Activated T-cell treated with anti-CD3 and anti-CD28 coated beads for 1 hour (primary cell): Measurements from ENCODE around the gene GNL2.
A peak's percentile ranks its signal among the peaks of the same experiment; 100 is the strongest.
"Not testable (repeated sequence)": the region's sequence is repeated elsewhere in the genome, so short reads cannot be mapped to it uniquely, and the experiment has no call there.

ENCODE experiments used
- DNase-seq: peaks from one replicate; pipeline ENCODE4 v3.0.0-alpha.2; 2020; ENCODE audit warnings: low read depth

Gene GNL2

GRCh38 chr1:37559080-37559479, 36.7 kb downstream of the GNL2 start:
- DNase-seq = no peak

- DNase-seq = no peak
Measured at GRCh38 chr1:37558411-37558810, 37.3 kb downstream of the GNL2 start.

- DNase-seq = no peak
Measured at GRCh38 chr1:37557402-37557801, 38.3 kb downstream of the GNL2 start.

GRCh38 chr1:37556712-37557196, 39.0 kb downstream of the GNL2 start, which contains the start of gene DNALI1:
Gene DNALI1, plus strand, starts transcription at chr1:37556940. Its CDS starts 55 bp downstream, at chr1:37556995.
- no peak for DNase-seq

- peak; percentile 81 for DNase-seq
Measured at GRCh38 chr1:37553927-37554808, 41.6 kb downstream of the GNL2 start, which contains the start of gene SNIP1. Gene SNIP1, minus strand, starts transcription at chr1:37554293. Its CDS starts 64 bp downstream, at chr1:37554229.

GRCh38 chr1:37553598-37553926, 42.2 kb downstream of the GNL2 start:
- no peak for DNase-seq

GRCh38 chr1:37549341-37549740, 46.4 kb downstream of the GNL2 start:
- DNase-seq = no peak

- DNase-seq = no peak
Measured at GRCh38 chr1:37545019-37545418, 50.7 kb downstream of the GNL2 start.

GRCh38 chr1:37544530-37544929, 51.2 kb downstream of the GNL2 start:
- DNase-seq = no peak

- DNase-seq = no peak
Measured at GRCh38 chr1:37540036-37540785, 55.5 kb downstream of the GNL2 start.

- DNase-seq = not testable (repeated sequence)
Measured at GRCh38 chr1:37539154-37539553, 56.6 kb downstream of the GNL2 start.

GRCh38 chr1:37537378-37537777, 58.4 kb downstream of the GNL2 start:
- no peak for DNase-seq

GRCh38 chr1:37533317-37534093, 62.2 kb downstream of the GNL2 start:
- no peak for DNase-seq

- DNase-seq = not testable (repeated sequence)
Measured at GRCh38 chr1:37532418-37533156, 63.1 kb downstream of the GNL2 start.

- not testable (repeated sequence) for DNase-seq
Measured at GRCh38 chr1:37529888-37530287, 65.8 kb downstream of the GNL2 start.

GRCh38 chr1:37519613-37520012, 76.1 kb downstream of the GNL2 start:
- DNase-seq = no peak

GRCh38 chr1:37518929-37519328, 76.8 kb downstream of the GNL2 start:
- DNase-seq = peak; percentile 23

GRCh38 chr1:37518241-37518640, 77.5 kb downstream of the GNL2 start:
- not testable (repeated sequence) for DNase-seq

- DNase-seq = no peak
Measured at GRCh38 chr1:37517569-37517968, 78.2 kb downstream of the GNL2 start.
